GM13977 (cell line): ENCODE measurements around the gene DDR1.
"Not testable (repeated sequence)": the region's sequence is repeated elsewhere in the genome, so short reads cannot be mapped to it uniquely, and the experiment has no call there.

Source experiments
- DNase-seq: peaks from one replicate; pipeline ENCODE4 v3.0.0; 2012; ENCODE audit warnings: low spot score
- CTCF ChIP-seq: IDR thresholded peaks from 2 replicates; pipeline ENCODE4 v1.5.1; 2012; ENCODE audit warnings: mild to moderate bottlenecking, control low read depth; ENCODE audit not compliant: insufficient read depth; ENCODE audit errors: extremely low read depth, missing control alignments
- in situ Hi-C: fragments of 300-500 bp; cut with MboI; formaldehyde crosslinking; loops from one replicate; pipeline ENCODE4 v1.12.0; 2022; ENCODE audit warnings: low sequenced_read_pairs, low pct_unique_long_range_greater_than_20kb, mixed read lengths, inconsistent platforms; ENCODE audit not compliant: unreplicated experiment

DDR1 gene

GRCh38 chr6:30849903-30850651 is 34.2 kb upstream of the DDR1 start:
- DNase-seq: no peak
- TF ChIP-seq CTCF: no peak
- in situ Hi-C loops: no loop called here

- in situ Hi-C loops, DNase-seq: not testable (repeated sequence)
These were observed 31.9 kb upstream of the DDR1 start for GRCh38 chr6:30852459-30852858.

- in situ Hi-C loops: no loop called here
- TF ChIP-seq CTCF: no peak
- DNase-seq: no peak
These were observed 29.9 kb upstream of the DDR1 start for GRCh38 chr6:30854285-30855040.

GRCh38 chr6:30855429-30856075 is 28.8 kb upstream of the DDR1 start:
- in situ Hi-C loops: no loop called here
- DNase-seq: no peak

GRCh38 chr6:30857112-30857511 is 27.2 kb upstream of the DDR1 start:
- no peak for DNase-seq
- in situ Hi-C loops: no loop called here
- TF ChIP-seq CTCF: no peak

More at GRCh38 chr6:30855429-30856075, 28.8 kb upstream of the DDR1 start:
- no peak for TF ChIP-seq CTCF

- in situ Hi-C loops: no loop called here
- TF ChIP-seq CTCF: no peak
- no peak for DNase-seq
These were observed 26.8 kb upstream of the DDR1 start for GRCh38 chr6:30857549-30857948.

GRCh38 chr6:30859726-30860125 is 24.6 kb upstream of the DDR1 start:
- in situ Hi-C loops, DNase-seq: not testable (repeated sequence)
